Measurements from ENCODE around the gene SPRYD7.
"Not testable (repeated sequence)": the region's sequence is repeated elsewhere in the genome, so short reads cannot be mapped to it uniquely, and the experiment has no call there.

SPRYD7 gene

GRCh38 chr13:49932868-49933267 lies 3.3 kb downstream of the SPRYD7 start:
- DNase-seq (ENCODE audit: low spot score), result no peak

GRCh38 chr13:49932066-49932465 lies 4.1 kb downstream of the SPRYD7 start:
- DNase-seq (ENCODE audit: low spot score), result no peak

GRCh38 chr13:49927755-49928154 lies 8.4 kb downstream of the SPRYD7 start:
- DNase-seq (ENCODE audit: low spot score), result peak; percentile 69

DNA sequence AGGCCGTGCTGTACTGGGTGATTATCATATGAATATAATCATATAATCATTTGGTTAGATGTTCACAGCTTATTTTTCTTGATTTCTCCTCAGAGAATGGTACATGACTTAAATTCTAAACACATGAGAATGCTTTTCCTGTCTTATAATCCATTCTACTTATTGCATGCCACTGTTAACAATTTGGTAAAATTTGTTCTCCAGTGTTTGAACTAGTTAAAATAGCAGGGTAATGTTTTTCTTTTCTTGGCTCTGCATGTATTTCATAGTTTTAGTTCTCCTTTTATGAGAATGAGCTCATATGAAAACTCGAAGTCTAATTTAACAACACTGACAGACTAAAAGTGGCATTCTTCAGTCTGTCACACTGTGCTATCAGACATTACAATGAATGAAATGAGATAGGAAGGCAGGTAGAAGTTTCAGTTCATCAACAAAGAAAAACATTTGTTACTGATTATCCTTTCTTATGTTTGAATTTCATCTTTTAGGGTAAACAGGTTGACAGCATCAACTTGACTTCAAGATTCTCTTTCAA lies 10.2 kb downstream of the SPRYD7 start:
- no peak for DNase-seq (ENCODE audit: low spot score)

- DNase-seq (ENCODE audit: low spot score), result no peak
These were observed 13.8 kb downstream of the SPRYD7 start for GRCh38 chr13:49922301-49922700.

DNA sequence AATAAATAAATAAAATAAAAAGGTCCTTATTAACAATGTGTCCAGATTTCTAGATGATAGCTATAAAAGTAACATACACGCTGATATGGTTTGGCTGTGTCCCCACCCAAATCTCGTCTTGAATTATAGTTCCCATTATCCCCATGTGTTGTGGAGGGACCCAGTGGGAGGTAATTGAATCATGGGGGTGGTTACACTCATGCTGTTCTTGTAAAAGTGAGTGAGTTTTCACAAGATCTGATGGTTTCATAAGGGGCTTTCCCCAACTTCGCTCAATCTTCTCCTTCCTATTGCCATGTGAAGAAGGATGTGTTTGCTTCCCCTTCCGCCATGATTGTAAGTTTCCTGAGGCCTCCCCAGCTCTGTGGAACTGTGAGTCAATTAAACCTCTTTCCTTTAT lies 15.2 kb downstream of the SPRYD7 start:
- not testable (repeated sequence) for DNase-seq (ENCODE audit: low spot score)

GRCh38 chr13:49918106-49918505 lies 18.0 kb downstream of the SPRYD7 start:
- DNase-seq (ENCODE audit: low spot score), result not testable (repeated sequence)

GRCh38 chr13:49914947-49915346 lies 21.2 kb downstream of the SPRYD7 start:
- DNase-seq (ENCODE audit: low spot score), result no peak

DNA sequence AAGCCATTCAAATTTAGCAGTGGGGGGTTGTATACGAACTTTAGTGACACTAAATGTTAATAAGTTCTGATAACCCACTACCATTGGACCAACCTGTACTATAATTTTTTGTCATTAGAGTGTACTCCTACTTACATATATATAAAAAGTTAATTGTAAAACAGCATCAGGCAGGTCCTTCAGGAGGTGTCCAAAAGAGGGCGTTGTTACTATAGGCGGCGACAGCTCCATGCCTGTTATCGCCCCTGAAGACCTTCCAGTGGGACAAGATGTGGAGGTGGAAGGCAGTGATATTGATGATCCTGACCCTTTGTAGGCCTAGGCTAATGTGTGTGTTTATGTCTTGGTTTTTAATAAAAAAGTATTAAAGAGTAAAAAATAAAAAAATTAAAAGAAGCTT lies 27.5 kb downstream of the SPRYD7 start:
- DNase-seq (ENCODE audit: low spot score), result no peak

DNA sequence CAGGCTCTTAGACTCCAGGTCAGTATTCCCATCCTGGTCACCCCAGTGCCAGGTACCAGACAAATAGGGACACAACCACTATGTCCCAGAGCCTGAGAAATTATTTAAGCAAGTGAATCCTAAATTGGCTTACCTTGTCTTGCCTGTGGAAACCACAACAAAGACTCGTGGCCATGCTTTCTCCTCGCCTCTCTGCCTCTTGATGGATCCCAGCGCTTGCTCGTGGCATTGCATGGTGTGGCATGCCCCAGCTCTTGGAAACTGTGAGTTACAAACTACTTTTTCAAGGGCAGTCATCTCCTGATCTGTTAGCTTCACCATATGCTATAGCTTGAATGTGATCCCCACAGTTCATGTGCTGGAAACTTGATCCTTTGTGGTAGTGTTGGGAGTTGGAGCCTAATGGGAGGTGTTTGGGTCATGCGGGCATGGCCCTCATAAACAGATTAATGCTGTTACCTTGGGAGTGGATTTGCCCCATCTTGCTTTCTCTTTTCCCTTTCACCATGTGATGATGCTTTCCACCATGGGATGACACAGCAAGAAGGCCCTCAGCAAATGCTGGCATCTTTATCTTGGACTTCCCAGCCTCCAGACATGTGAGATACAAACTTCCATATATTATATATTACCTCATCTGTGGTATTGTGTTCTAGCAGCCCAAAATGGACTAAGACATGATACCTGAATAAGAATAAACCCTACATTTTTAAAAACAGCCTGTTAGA lies 31.2 kb downstream of the SPRYD7 start:
- DNase-seq (ENCODE audit: low spot score), result no peak

GRCh38 chr13:49898792-49899191 lies 37.3 kb downstream of the SPRYD7 start:
- no peak for DNase-seq (ENCODE audit: low spot score)

- no peak for DNase-seq (ENCODE audit: low spot score)
These were observed 38.4 kb downstream of the SPRYD7 start for GRCh38 chr13:49897713-49898112.

DNA sequence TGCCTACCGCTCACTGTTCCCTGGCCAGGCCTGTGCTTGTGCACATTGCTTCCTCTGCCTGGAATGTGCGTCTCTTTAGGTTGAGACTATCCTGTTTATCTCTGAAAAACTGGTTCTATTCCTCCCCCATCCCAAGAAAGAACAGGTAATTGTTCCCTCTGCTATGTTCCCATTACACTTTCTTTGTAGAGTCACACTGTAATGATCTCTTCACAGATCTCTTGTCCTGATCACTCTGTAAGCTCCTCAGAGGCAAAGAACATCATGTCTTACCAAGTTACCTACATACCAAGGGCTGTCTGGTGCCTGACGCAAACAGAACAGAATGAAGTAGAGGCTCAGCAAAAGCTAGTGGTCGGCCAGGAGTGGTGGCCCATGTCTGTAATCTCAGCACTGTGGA lies 40.3 kb downstream of the SPRYD7 start:
- no peak for DNase-seq (ENCODE audit: low spot score)

GRCh38 chr13:49893591-49893990 lies 42.5 kb downstream of the SPRYD7 start:
- DNase-seq (ENCODE audit: low spot score), result no peak

GRCh38 chr13:49890376-49890775 lies 45.8 kb downstream of the SPRYD7 start:
- DNase-seq (ENCODE audit: low spot score), result no peak

DNA sequence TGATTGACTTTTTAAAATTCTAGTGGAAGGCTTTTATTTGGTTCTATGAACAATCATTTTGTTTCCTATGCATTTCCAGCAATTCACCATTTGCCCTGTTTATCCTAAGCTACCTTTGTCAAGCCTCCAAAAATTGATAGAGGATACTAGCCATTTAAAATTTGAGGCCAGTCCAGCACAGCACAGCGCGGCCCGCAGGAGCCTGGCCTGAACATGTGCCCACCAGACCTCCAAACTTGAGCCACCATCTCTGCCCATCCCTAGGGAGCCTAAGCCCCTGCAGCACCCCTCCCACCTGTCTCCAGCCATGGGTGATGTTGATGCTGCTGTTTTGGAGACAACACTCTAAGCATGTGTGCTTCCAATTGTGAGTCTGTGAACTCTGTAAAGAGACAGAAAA lies 57.5 kb downstream of the SPRYD7 start:
- DNase-seq (ENCODE audit: low spot score), result no peak

DNA sequence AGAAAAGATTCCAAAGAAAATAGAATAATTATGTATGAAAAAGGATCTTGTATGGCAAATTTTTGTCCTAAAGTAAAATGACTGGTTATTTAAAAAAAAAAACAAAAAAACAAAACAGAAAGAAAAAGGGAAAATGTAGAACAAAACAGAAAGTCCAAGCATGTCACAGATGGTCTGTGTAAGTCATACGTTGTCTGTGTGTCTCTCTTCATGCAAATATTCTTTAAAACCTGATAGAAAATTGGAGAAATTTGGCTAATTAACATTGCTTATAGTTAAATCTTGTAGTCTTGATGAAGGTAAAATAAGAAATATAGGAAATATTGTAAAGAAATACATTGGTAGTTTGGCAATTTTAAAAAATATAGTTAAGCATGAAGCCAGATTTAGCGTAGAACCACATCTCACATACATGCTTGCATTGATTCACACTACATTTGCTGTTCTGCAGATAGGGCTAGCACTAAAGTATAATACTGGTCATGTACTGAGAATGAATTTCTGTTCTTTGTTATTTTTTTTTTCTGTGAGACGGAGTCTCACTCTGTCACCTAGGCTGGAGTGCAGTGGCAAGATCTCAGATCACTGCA lies 58.4 kb downstream of the SPRYD7 start:
- no peak for DNase-seq (ENCODE audit: low spot score)

GRCh38 chr13:49874430-49874829 lies 61.7 kb downstream of the SPRYD7 start:
- no peak for DNase-seq (ENCODE audit: low spot score)

DNA sequence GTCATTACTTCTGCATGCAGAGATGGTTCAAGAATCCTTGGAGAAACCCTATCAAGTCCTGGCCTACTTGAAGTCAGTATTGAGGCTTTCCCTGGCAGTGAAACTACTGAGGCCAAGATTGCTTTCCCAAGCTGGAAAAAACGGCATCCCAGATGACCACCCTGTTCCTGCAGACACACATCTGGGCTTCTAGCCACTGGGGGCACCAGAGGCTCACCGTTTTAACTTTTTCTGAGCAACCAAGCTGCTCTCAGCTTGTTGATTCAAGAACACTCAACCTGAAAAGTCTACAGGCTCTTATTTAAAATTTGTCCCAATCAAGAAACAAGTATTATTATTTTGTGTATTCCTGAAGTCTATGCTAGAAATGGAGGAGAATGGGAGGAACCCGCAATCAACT lies 66.6 kb downstream of the SPRYD7 start:
- peak; percentile 8 for DNase-seq (ENCODE audit: low spot score)

GRCh38 chr13:49867834-49868233 lies 68.3 kb downstream of the SPRYD7 start:
- no peak for DNase-seq (ENCODE audit: low spot score)

- DNase-seq (ENCODE audit: low spot score), result no peak
These were observed 70.9 kb downstream of the SPRYD7 start for GRCh38 chr13:49865218-49865617.

- DNase-seq (ENCODE audit: low spot score), result no peak
These were observed 71.6 kb downstream of the SPRYD7 start for GRCh38 chr13:49864509-49864908.

All from AG08395 (cell line).